H1 (cell line): ENCODE results near the gene HOXA13. TPM values are rescaled to one million over a fixed set of nuclear protein-coding genes. Genes with fewer than 3 reads are reported as not detected.

Experiments
- ATF3 ChIP-seq: IDR thresholded peaks from 2 replicates; pipeline ENCODE4 v1.6.1; 2011; ENCODE audit warnings: low read depth, mild to moderate bottlenecking, low read length; ENCODE audit not compliant: insufficient read depth
- CEBPB ChIP-seq: IDR thresholded peaks from 2 replicates; pipeline ENCODE4 v1.6.1; 2012; ENCODE audit warnings: low read depth, low read length
- HDAC6 ChIP-seq: IDR thresholded peaks from one replicate; pipeline ENCODE4 v1.7.1; 2012; ENCODE audit warnings: low read depth, mild to moderate bottlenecking, inconsistent platforms, low read length, moderate library complexity
- TCF12 ChIP-seq: IDR thresholded peaks from 2 replicates; pipeline ENCODE4 v1.6.1; 2011; ENCODE audit warnings: low read depth, mild to moderate bottlenecking, low read length
- USF2 ChIP-seq: IDR thresholded peaks from 2 replicates; pipeline ENCODE4 v1.6.1; 2011; ENCODE audit warnings: low read length, improper control_type of control experiment
- polyA plus RNA-seq, 7 experiments: library from polyadenylated mRNA; depleted of rRNA in 3 of 7; stranded (reverse) in 5 of 7; unstranded in 2 of 7; fragments of >200 nt in 5 of 7; fragments of 200-250 nt in 2 of 7; gene quantifications; 1 replicate in 5 of 7; 2 replicates in 1 of 7; 4 replicates in 1 of 7; pipeline versions ENCODE4 v1.2.1 to v1.2.3, GENCODE V29; 2011 to 2013; ENCODE audit warnings: missing spikeins in 2 of 7, mixed read lengths in 2 of 7
- total RNA-seq: library from RNA; stranded (reverse); fragmentation: NEBNext Ultra II Directional; extraction: Animal tissue kit (Norgen Biotek cat#: 25700); gene quantifications from 2 replicates; pipeline ENCODE4 v1.2.1, GENCODE V29; 2021

The HOXA13 gene
- total and polyA plus RNA-seq, 2 of the 8 experiments (the other 6 are each of a cell fraction or from before 2014, with no cell fraction given): not detected

- TF ChIP-seq USF2 (no peak), TCF12 (no peak), HDAC6 (no peak), ATF3 (no peak), CEBPB (no peak)
- TF ChIP-seq, all 59 proteins: peak for 0
Observed at GRCh38 chr7:27215356-27215755, 15.5 kb upstream of the HOXA13 start (continued).
